Panc1 (cell line): ENCODE data around the gene SBF2. TPM values are rescaled to one million over a fixed set of nuclear protein-coding genes. Genes with fewer than 3 reads are reported as not detected.

Experiments used
- ATAC-seq: fragments of 200-7000 bp; cut with Tn5 transposase; 2 replicates; pipeline ENCODE4 v1.9.1; 2020; ENCODE audit warnings: mild to moderate bottlenecking, moderate library complexity
- BruUV-seq: library from RNA; stranded (reverse); fragments of 400-500 nt; replicated peaks from 2 replicates; lab custom pipeline; 2021; lab: Mats Ljungman, UMichigan
- CTCF ChIA-PET: fragments of 300-600 bp; sonication (Branson Sonifier 250); formaldehyde crosslinking; loops from one replicate; lab custom pipeline; 2022; ENCODE audit warnings: antibody characterized with exemption; lab: Charles Lee
- POLR2A ChIA-PET: fragments of 300-600 bp; sonication (Branson Sonifier 250); formaldehyde crosslinking; loops from one replicate; lab custom pipeline; 2022; ENCODE audit warnings: antibody characterized with exemption; lab: Charles Lee
- DNase-seq: peaks from one replicate; pipeline ENCODE4 v3.0.0-alpha.2; 2010; ENCODE audit warnings: low read depth, low spot score
- H3K27ac ChIP-seq: 2 replicates; pipeline ENCODE4 v1.5.1; 2011; ENCODE audit warnings: mild to moderate bottlenecking, low read length, inconsistent platforms
- H3K27me3 ChIP-seq: fragments of 200-500 bp; sonication (Bioruptor generic); 2 replicates; pipeline ENCODE4 v1.6.0; 2014; ENCODE audit warnings: low read length, inconsistent platforms; ENCODE audit not compliant: control insufficient read depth, insufficient read depth
- H3K36me3 ChIP-seq: fragments of 200-500 bp; sonication (Bioruptor generic); 2 replicates; pipeline ENCODE4 v1.5.1; 2014; ENCODE audit warnings: inconsistent platforms, mild to moderate bottlenecking, low read length, moderate library complexity; ENCODE audit not compliant: control insufficient read depth, insufficient read depth
- H3K4me1 ChIP-seq: 2 replicates; pipeline ENCODE4 v1.5.1; 2011; ENCODE audit warnings: inconsistent platforms, mild to moderate bottlenecking, low read length, moderate library complexity; ENCODE audit not compliant: control insufficient read depth, insufficient read depth
- H3K4me3 ChIP-seq, 2 experiments: 2 replicates each; pipeline ENCODE4 v1.5.1; 2011 to 2012; ENCODE audit warnings: low read depth in 2 of 2, low read length in 2 of 2, mild to moderate bottlenecking in 2 of 2, inconsistent platforms in 1 of 2, moderate library complexity in 1 of 2
- H3K9me3 ChIP-seq: fragments of 200-500 bp; sonication (Bioruptor generic); 2 replicates; pipeline ENCODE4 v1.5.1; 2014; ENCODE audit warnings: low read depth, mild to moderate bottlenecking, inconsistent platforms, low read length, moderate library complexity; ENCODE audit not compliant: control insufficient read depth, insufficient read depth
- POLR2AphosphoS5 ChIP-seq: IDR thresholded peaks from 2 replicates; pipeline ENCODE4 v1.6.1; 2012; ENCODE audit warnings: mild to moderate bottlenecking, low read depth, low read length, moderate library complexity
- SIN3A ChIP-seq: IDR thresholded peaks from 2 replicates; pipeline ENCODE4 v1.6.1; 2012; ENCODE audit warnings: low read depth, mild to moderate bottlenecking, low read length, moderate library complexity, borderline replicate concordance; ENCODE audit not compliant: insufficient read depth
- TCF7L2 ChIP-seq: IDR thresholded peaks from 2 replicates; pipeline ENCODE4 v1.6.1; 2011; ENCODE audit warnings: mild to moderate bottlenecking, low read depth, low read length, inconsistent platforms
- in situ Hi-C: cut with HindIII; loops from 2 replicates; pipeline ENCODE4 v1.10.0; 2016; ENCODE audit warnings: low sequenced_read_pairs, low pct_unique_long_range_greater_than_20kb
- intact Hi-C: fragments of 100-400 bp; cut with micrococcal nuclease; formaldehyde crosslinking; loops from one replicate; pipeline ENCODE4 v1.10.0; 2022; ENCODE audit not compliant: unreplicated experiment
- total RNA-seq: library from RNA; stranded (reverse); gene quantifications from one replicate; pipeline ENCODE4 v1.2.1, GENCODE V29; 2021; ENCODE audit not compliant: unreplicated experiment
- TF ChIP-seq, protein P1 (sequence below), 2 experiments: IDR thresholded peaks; 2 replicates each; pipeline ENCODE4 v1.6.1; 2011 to 2012; ENCODE audit warnings: low read depth in 2 of 2, control low read depth in 1 of 2, low read length in 1 of 2, mild to moderate bottlenecking in 1 of 2, moderate library complexity in 1 of 2; ENCODE audit not compliant: insufficient read depth in 1 of 2
- TF ChIP-seq, protein P2 (sequence below): fragments of 450-650 bp; IDR thresholded peaks from 2 replicates; pipeline ENCODE4 v1.5.1; 2017; ENCODE audit warnings: mild to moderate bottlenecking

SBF2 gene
- total RNA-seq, 1 experiment from 2014 or later: 65.0 TPM

DNA sequence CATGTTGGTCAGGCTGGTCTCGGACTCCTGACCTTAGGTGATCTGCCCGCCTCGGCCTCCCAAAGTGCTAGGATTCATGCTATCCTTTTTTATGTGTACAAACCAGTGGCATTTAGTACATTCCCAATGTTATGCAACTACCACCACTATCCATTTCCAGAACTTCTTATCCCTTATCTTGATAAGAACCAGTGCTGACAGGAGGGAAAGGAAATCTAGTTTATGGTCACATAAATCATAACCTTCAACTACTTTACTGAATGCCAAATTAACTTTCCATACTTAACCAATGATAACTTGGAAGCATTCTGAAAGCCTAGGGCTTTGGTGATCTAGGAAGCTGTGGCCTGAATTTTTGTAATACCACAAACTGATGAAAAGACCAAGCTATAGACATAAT lies 459.7 kb downstream of the SBF2 start:
- H3K27me3 ChIP-seq: no peaks in the 10 kb centered on the region
- ChIA-PET POLR2A (interaction anchor here (0.7 kb wide), 1 partner anchor 158 kb away, joined by 3 read pairs; no protein-coding TSS in a partner anchor), CTCF (no interaction called here)
- H3K4me3 ChIP-seq: no peak overlapping the region
- H3K36me3 ChIP-seq: no peaks in the 10 kb centered on the region
- no TSS peak for BruUV-seq
- intact Hi-C loops (no loop called here), in situ Hi-C loops (no loop called here)
- ATAC-seq: no peak
- TF ChIP-seq, protein P1, sequence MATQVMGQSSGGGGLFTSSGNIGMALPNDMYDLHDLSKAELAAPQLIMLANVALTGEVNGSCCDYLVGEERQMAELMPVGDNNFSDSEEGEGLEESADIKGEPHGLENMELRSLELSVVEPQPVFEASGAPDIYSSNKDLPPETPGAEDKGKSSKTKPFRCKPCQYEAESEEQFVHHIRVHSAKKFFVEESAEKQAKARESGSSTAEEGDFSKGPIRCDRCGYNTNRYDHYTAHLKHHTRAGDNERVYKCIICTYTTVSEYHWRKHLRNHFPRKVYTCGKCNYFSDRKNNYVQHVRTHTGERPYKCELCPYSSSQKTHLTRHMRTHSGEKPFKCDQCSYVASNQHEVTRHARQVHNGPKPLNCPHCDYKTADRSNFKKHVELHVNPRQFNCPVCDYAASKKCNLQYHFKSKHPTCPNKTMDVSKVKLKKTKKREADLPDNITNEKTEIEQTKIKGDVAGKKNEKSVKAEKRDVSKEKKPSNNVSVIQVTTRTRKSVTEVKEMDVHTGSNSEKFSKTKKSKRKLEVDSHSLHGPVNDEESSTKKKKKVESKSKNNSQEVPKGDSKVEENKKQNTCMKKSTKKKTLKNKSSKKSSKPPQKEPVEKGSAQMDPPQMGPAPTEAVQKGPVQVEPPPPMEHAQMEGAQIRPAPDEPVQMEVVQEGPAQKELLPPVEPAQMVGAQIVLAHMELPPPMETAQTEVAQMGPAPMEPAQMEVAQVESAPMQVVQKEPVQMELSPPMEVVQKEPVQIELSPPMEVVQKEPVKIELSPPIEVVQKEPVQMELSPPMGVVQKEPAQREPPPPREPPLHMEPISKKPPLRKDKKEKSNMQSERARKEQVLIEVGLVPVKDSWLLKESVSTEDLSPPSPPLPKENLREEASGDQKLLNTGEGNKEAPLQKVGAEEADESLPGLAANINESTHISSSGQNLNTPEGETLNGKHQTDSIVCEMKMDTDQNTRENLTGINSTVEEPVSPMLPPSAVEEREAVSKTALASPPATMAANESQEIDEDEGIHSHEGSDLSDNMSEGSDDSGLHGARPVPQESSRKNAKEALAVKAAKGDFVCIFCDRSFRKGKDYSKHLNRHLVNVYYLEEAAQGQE (IDR thresholded peaks at IDR 0.05; ENCODE audit: insufficient read depth in 1 of 2, low read depth in 2 of 2, low read length in 1 of 2): no peak
- TF ChIP-seq POLR2AphosphoS5 (no peak), TCF7L2 (no peak)
- TF ChIP-seq, protein P2, sequence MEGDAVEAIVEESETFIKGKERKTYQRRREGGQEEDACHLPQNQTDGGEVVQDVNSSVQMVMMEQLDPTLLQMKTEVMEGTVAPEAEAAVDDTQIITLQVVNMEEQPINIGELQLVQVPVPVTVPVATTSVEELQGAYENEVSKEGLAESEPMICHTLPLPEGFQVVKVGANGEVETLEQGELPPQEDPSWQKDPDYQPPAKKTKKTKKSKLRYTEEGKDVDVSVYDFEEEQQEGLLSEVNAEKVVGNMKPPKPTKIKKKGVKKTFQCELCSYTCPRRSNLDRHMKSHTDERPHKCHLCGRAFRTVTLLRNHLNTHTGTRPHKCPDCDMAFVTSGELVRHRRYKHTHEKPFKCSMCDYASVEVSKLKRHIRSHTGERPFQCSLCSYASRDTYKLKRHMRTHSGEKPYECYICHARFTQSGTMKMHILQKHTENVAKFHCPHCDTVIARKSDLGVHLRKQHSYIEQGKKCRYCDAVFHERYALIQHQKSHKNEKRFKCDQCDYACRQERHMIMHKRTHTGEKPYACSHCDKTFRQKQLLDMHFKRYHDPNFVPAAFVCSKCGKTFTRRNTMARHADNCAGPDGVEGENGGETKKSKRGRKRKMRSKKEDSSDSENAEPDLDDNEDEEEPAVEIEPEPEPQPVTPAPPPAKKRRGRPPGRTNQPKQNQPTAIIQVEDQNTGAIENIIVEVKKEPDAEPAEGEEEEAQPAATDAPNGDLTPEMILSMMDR: no peak
- H3K4me1 ChIP-seq: peaks cover 11% of the 10 kb centered on the region
- no peak for DNase-seq
- H3K27ac ChIP-seq: peak overlapping the region; percentile 78
- H3K9me3 ChIP-seq: no peaks in the 10 kb centered on the region

- no peak for TF ChIP-seq POLR2AphosphoS5
- TF ChIP-seq, protein P1 (IDR thresholded peaks at IDR 0.05; ENCODE audit: insufficient read depth in 1 of 2, low read depth in 2 of 2, low read length in 1 of 2): no peak
- TF ChIP-seq SIN3A: no peak
- no peak for TF ChIP-seq TCF7L2
- TF ChIP-seq, protein P2: no peak
- no TSS peak for BruUV-seq
- H3K27me3 ChIP-seq: no peaks in the 10 kb centered on the region
- intact Hi-C loops: no loop called here
- POLR2A ChIA-PET: interaction anchor here (0.5 to 0.6 kb wide), 2 partner anchors 10 to 487 kb away, joined by 3 read pairs; no protein-coding TSS in a partner anchor
- H3K9me3 ChIP-seq: no peaks in the 10 kb centered on the region
- in situ Hi-C loops: no loop called here
- H3K4me1 ChIP-seq: peaks cover 4% of the 10 kb centered on the region
- ATAC-seq (no peak; the same call in 1 of the 2 replicates), DNase-seq (no peak)
- H3K4me3 ChIP-seq: no peak overlapping the region
- peak overlapping the region; percentile 81; the same call in 1 of the 2 replicates for H3K27ac ChIP-seq
- no peaks in the 10 kb centered on the region for H3K36me3 ChIP-seq
- CTCF ChIA-PET: interaction anchor here (0.7 kb wide), 1 partner anchor 300 kb away, joined by 4 read pairs; no protein-coding TSS in a partner anchor
These were observed 462.9 kb downstream of the SBF2 start for GRCh38 chr11:9831122-9831521.
